Naive thymus-derived CD8-positive, alpha-beta T cell (primary cell): Measurements from ENCODE around the gene ZBTB49. TPM values are rescaled to one million over a fixed set of nuclear protein-coding genes. Genes with fewer than 3 reads are reported as not detected.
A peak's percentile ranks its signal among the peaks of the same experiment; 100 is the strongest.

Experiments used
- ATAC-seq, 2 donors: fragments of 150-1000 bp; cut with Tn5 transposase in 1 of 2; sonication (Bioruptor Pico), chemical (Tn5 transposase) in 1 of 2; 1 replicate in 1 of 2; 2 replicates in 1 of 2; pipeline ENCODE4 v1.10.0; 2021; ENCODE audit warnings: mild to moderate bottlenecking in 2 of 2, moderate library complexity in 2 of 2
- POLR2A ChIA-PET: fragments of 350-600 bp; sonication (Branson Sonifier 250); formaldehyde crosslinking; loops from one replicate; lab custom pipeline; 2021; ENCODE audit warnings: antibody characterized with exemption; lab: Charles Lee
- DNase-seq, 10 donors: peaks; one replicate each; pipeline versions ENCODE4 v3.0.0 to v3.0.0-alpha.2; 2020 to 2022
- H3K27ac Mint-ChIP-seq, 10 donors: one replicate each; pipeline ENCODE4 v1.8.0; 2020 to 2022; ENCODE audit warnings: mild to moderate bottlenecking in 10 of 10, mixed read lengths in 10 of 10, moderate library complexity in 4 of 10, inconsistent platforms in 1 of 10
- H3K27me3 Mint-ChIP-seq, 5 donors: one replicate each; pipeline ENCODE4 v1.8.0; 2021 to 2022; ENCODE audit warnings: mixed read lengths in 5 of 5
- H3K36me3 Mint-ChIP-seq, 3 donors: one replicate each; pipeline ENCODE4 v1.8.0; 2020 to 2022; ENCODE audit warnings: mixed read lengths in 3 of 3, mild to moderate bottlenecking in 2 of 3, inconsistent platforms in 1 of 3
- H3K4me1 Mint-ChIP-seq, 4 donors: one replicate each; pipeline ENCODE4 v1.8.0; 2021 to 2022; ENCODE audit warnings: mixed read lengths in 4 of 4
- H3K4me3 Mint-ChIP-seq, 10 donors: one replicate each; pipeline ENCODE4 v1.8.0; 2020 to 2022; ENCODE audit warnings: mild to moderate bottlenecking in 10 of 10, mixed read lengths in 10 of 10, moderate library complexity in 6 of 10, inconsistent platforms in 1 of 10
- H3K9me3 Mint-ChIP-seq, 9 donors: one replicate each; pipeline ENCODE4 v1.8.0; 2020 to 2022; ENCODE audit warnings: mixed read lengths in 9 of 9, mild to moderate bottlenecking in 3 of 9, inconsistent platforms in 1 of 9, moderate library complexity in 1 of 9
- polyA plus RNA-seq, 3 donors: library from polyadenylated mRNA; unstranded; fragments of 300-500 nt; fragmentation: Illumina TruSeq; gene quantifications; one replicate each; pipeline ENCODE4 v1.2.3, GENCODE V29; 2021
- total RNA-seq, 8 experiments: library from RNA in 2 of 8; stranded (reverse) in 2 of 8; gene quantifications; one replicate each; pipeline ENCODE4 v1.2.3 and lab custom pipeline; 2021 to 2026

The ZBTB49 gene
- total and polyA plus RNA-seq, 5 experiments from 2014 or later: 3.2 to 13.1 (median 4.5) TPM

GRCh38 chr4:4288098-4288497, 2.0 kb upstream of the ZBTB49 start:
- H3K27ac Mint-ChIP-seq: peak overlapping the region in 3 of 10 donors; percentile 11 to 35 (median 22)
- no peak for DNase-seq
- H3K36me3 Mint-ChIP-seq: peaks cover 0 to 43% (median 7%) of the 10 kb centered on the region in 3 donors
- H3K4me1 Mint-ChIP-seq: peaks cover 26 to 67% (median 57%) of the 10 kb centered on the region in 4 donors
- POLR2A ChIA-PET: no interaction called here
- peak overlapping the region; percentile 2 to 99 (median 53) for H3K4me3 Mint-ChIP-seq
- no peaks in the 10 kb centered on the region for H3K27me3 Mint-ChIP-seq
- H3K9me3 Mint-ChIP-seq: no peaks in the 10 kb centered on the region
- ATAC-seq: no peak

- Mint-ChIP-seq H3K4me1 (peaks cover 29 to 73% (median 60%) of the 10 kb centered on the region in 4 donors), H3K4me3 (peak overlapping the region; percentile 94 to 99 (median 97)), H3K36me3 (peaks cover 0 to 34% (median 7%) of the 10 kb centered on the region in 3 donors), H3K9me3 (no peaks in the 10 kb centered on the region), H3K27me3 (no peaks in the 10 kb centered on the region), H3K27ac (peak overlapping the region; percentile 80 to 97 (median 94))
- no peak for DNase-seq
- POLR2A ChIA-PET: no interaction called here
- ATAC-seq: no peak
Measured at GRCh38 chr4:4289055-4289454, 996 bp upstream of the ZBTB49 start.

- peaks cover 29 to 73% (median 60%) of the 10 kb centered on the region in 4 donors for H3K4me1 Mint-ChIP-seq
- H3K9me3 Mint-ChIP-seq: no peaks in the 10 kb centered on the region
Measured at GRCh38 chr4:4289597-4289940, 482 bp upstream of the ZBTB49 start.

GRCh38 chr4:4293279-4293678, 3.2 kb downstream of the ZBTB49 start:
- no peak for DNase-seq
- H3K36me3 Mint-ChIP-seq: peaks cover 5 to 22% (median 9%) of the 10 kb centered on the region in 3 donors
- ATAC-seq: no peak
- H3K27ac Mint-ChIP-seq: peak overlapping the region in 1 of 10 donors; percentile 39
- H3K9me3 Mint-ChIP-seq: no peaks in the 10 kb centered on the region
- peaks cover 35 to 74% (median 65%) of the 10 kb centered on the region in 4 donors for H3K4me1 Mint-ChIP-seq
- H3K27me3 Mint-ChIP-seq: no peaks in the 10 kb centered on the region
- POLR2A ChIA-PET: interaction anchor here (0.8 to 1.2 kb wide), 2 partner anchors 30 to 44 kb away, joined by 3 read pairs; no protein-coding TSS in a partner anchor
- H3K4me3 Mint-ChIP-seq: peak overlapping the region in 2 of 10 donors; percentile 10 to 65

More at GRCh38 chr4:4289597-4289940, 482 bp upstream of the ZBTB49 start:
- H3K27me3 Mint-ChIP-seq: no peaks in the 10 kb centered on the region
- peak overlapping the region; percentile 80 to 97 (median 94) for H3K27ac Mint-ChIP-seq
- DNase-seq (peak in 1 of 10 donors; percentile 6), ATAC-seq (peak; percentile 1 to 7)
- POLR2A ChIA-PET: interaction anchor here (0.6 to 1.8 kb wide), 6 partner anchors 16 to 1932 kb away, joined by 3 to 11 read pairs (median 6); partner anchors contain the start of gene TMEM128
- H3K36me3 Mint-ChIP-seq: peaks cover 0 to 30% (median 7%) of the 10 kb centered on the region in 3 donors
- H3K4me3 Mint-ChIP-seq: peak overlapping the region; percentile 94 to 99 (median 97)

- Mint-ChIP-seq H3K4me1 (peaks cover 28 to 62% (median 50%) of the 10 kb centered on the region in 4 donors), H3K9me3 (no peaks in the 10 kb centered on the region), H3K27ac (peak overlapping the region in 4 of 10 donors; percentile 11 to 68 (median 56)), H3K36me3 (peaks cover 5 to 46% (median 12%) of the 10 kb centered on the region in 3 donors), H3K4me3 (no peak overlapping the region), H3K27me3 (no peaks in the 10 kb centered on the region)
- ATAC-seq (no peak), DNase-seq (no peak)
- POLR2A ChIA-PET: no interaction called here
Measured at GRCh38 chr4:4296283-4296846, 6.3 kb downstream of the ZBTB49 start.

GRCh38 chr4:4299006-4299405, 9.0 kb downstream of the ZBTB49 start:
- H3K9me3 Mint-ChIP-seq: no peaks in the 10 kb centered on the region
- H3K36me3 Mint-ChIP-seq: peaks cover 5 to 50% (median 12%) of the 10 kb centered on the region in 3 donors
- POLR2A ChIA-PET: interaction anchor here (0.6 kb wide), 1 partner anchor 47 kb away, joined by 4 read pairs; no protein-coding TSS in a partner anchor
- H3K27ac Mint-ChIP-seq: peak overlapping the region in 6 of 10 donors; percentile 23 to 75 (median 62)
- H3K4me1 Mint-ChIP-seq: peaks cover 21 to 48% (median 33%) of the 10 kb centered on the region in 4 donors
- DNase-seq (no peak), ATAC-seq (no peak)
- H3K4me3 Mint-ChIP-seq: no peak overlapping the region
- no peaks in the 10 kb centered on the region for H3K27me3 Mint-ChIP-seq

- no peaks in the 10 kb centered on the region for H3K9me3 Mint-ChIP-seq
- ATAC-seq (no peak), DNase-seq (no peak)
- peak overlapping the region in 1 of 10 donors; percentile 51 for H3K27ac Mint-ChIP-seq
- no peaks in the 10 kb centered on the region for H3K27me3 Mint-ChIP-seq
- no peak overlapping the region for H3K4me3 Mint-ChIP-seq
- POLR2A ChIA-PET: no interaction called here
- H3K4me1 Mint-ChIP-seq: peaks cover 12 to 32% (median 22%) of the 10 kb centered on the region in 4 donors
- H3K36me3 Mint-ChIP-seq: peaks cover 0 to 62% (median 17%) of the 10 kb centered on the region in 3 donors
Measured at GRCh38 chr4:4302001-4302400, 11.9 kb downstream of the ZBTB49 start.

- H3K36me3 Mint-ChIP-seq: peaks cover 0 to 64% (median 17%) of the 10 kb centered on the region in 3 donors
- POLR2A ChIA-PET: no interaction called here
- peaks cover 12 to 28% (median 22%) of the 10 kb centered on the region in 4 donors for H3K4me1 Mint-ChIP-seq
- H3K4me3 Mint-ChIP-seq: no peak overlapping the region
- no peaks in the 10 kb centered on the region for H3K9me3 Mint-ChIP-seq
- ATAC-seq: no peak
- DNase-seq: no peak
- no peaks in the 10 kb centered on the region for H3K27me3 Mint-ChIP-seq
- H3K27ac Mint-ChIP-seq: no peak overlapping the region
Measured at GRCh38 chr4:4302416-4302815, 12.4 kb downstream of the ZBTB49 start.

- POLR2A ChIA-PET: no interaction called here
- no peak for ATAC-seq
- H3K4me3 Mint-ChIP-seq: no peak overlapping the region
- peaks cover 6 to 9% (median 8%) of the 10 kb centered on the region in 4 donors for H3K4me1 Mint-ChIP-seq
- peaks cover 0 to 61% (median 14%) of the 10 kb centered on the region in 3 donors for H3K36me3 Mint-ChIP-seq
- no peaks in the 10 kb centered on the region for H3K27me3 Mint-ChIP-seq
- no peaks in the 10 kb centered on the region for H3K9me3 Mint-ChIP-seq
- no peak for DNase-seq
- peak overlapping the region in 2 of 10 donors; percentile 20 to 84 for H3K27ac Mint-ChIP-seq
Measured at GRCh38 chr4:4306920-4307319, 16.9 kb downstream of the ZBTB49 start.

- Mint-ChIP-seq H3K4me1 (peaks cover 3 to 7% (median 6%) of the 10 kb centered on the region in 4 donors), H3K27ac (no peak overlapping the region), H3K9me3 (no peaks in the 10 kb centered on the region), H3K4me3 (no peak overlapping the region), H3K36me3 (peaks cover 0 to 62% (median 11%) of the 10 kb centered on the region in 3 donors), H3K27me3 (no peaks in the 10 kb centered on the region)
- ATAC-seq (no peak), DNase-seq (no peak)
- POLR2A ChIA-PET: no interaction called here
Measured at GRCh38 chr4:4308800-4309441, 18.9 kb downstream of the ZBTB49 start.

GRCh38 chr4:4311193-4311592, 21.1 kb downstream of the ZBTB49 start:
- POLR2A ChIA-PET: no interaction called here
- Mint-ChIP-seq H3K4me1 (peaks cover 0 to 3% (median under 1%) of the 10 kb centered on the region in 4 donors), H3K36me3 (peaks cover 0 to 69% (median 5%) of the 10 kb centered on the region in 3 donors), H3K27me3 (no peaks in the 10 kb centered on the region), H3K9me3 (no peaks in the 10 kb centered on the region), H3K27ac (no peak overlapping the region), H3K4me3 (no peak overlapping the region)
- ATAC-seq (no peak), DNase-seq (no peak)

GRCh38 chr4:4315461-4316149, 25.6 kb downstream of the ZBTB49 start:
- no peaks in the 10 kb centered on the region for H3K9me3 Mint-ChIP-seq
- no peak overlapping the region for H3K4me3 Mint-ChIP-seq
- H3K27ac Mint-ChIP-seq: peak overlapping the region in 1 of 10 donors; percentile 41
- H3K36me3 Mint-ChIP-seq: peaks cover 0 to 70% (median 11%) of the 10 kb centered on the region in 3 donors
- DNase-seq: no peak
- POLR2A ChIA-PET: no interaction called here
- H3K27me3 Mint-ChIP-seq: no peaks in the 10 kb centered on the region
- no peaks in the 10 kb centered on the region for H3K4me1 Mint-ChIP-seq
- no peak for ATAC-seq
